MCF 10A (cell line): ENCODE data around the gene PTPN23. TPM values are rescaled to one million over a fixed set of nuclear protein-coding genes. Genes with fewer than 3 reads are reported as not detected.
A peak's percentile ranks its signal among the peaks of the same experiment; 100 is the strongest.

Experiments used
- BruUV-seq: library from RNA; stranded (reverse); fragments of 400-500 nt; replicated peaks from 2 replicates; lab custom pipeline; 2021; lab: Mats Ljungman, UMichigan
- CTCF ChIA-PET: fragments of 300-600 bp; sonication (Branson Sonifier 250); formaldehyde crosslinking; extraction: SDS; loops from one replicate; lab custom pipeline; 2021; ENCODE audit warnings: antibody characterized with exemption, inconsistent platforms; lab: Yijun Ruan, JAX
- POLR2A ChIA-PET: fragments of 300-600, 350-650 bp; sonication (Branson Sonifier 250); formaldehyde crosslinking; extraction: SDS; loops from one replicate; lab custom pipeline; 2020; ENCODE audit warnings: antibody characterized with exemption, inconsistent platforms; lab: Yijun Ruan, JAX
- DNase-seq: peaks from one replicate; pipeline ENCODE4 v3.0.0-alpha.2; 2018; ENCODE audit not compliant: unreplicated experiment
- H3K27ac Mint-ChIP-seq: one replicate; pipeline ENCODE4 v1.8.0; 2022; ENCODE audit warnings: mild to moderate bottlenecking, low read depth, mixed read lengths; ENCODE audit not compliant: unreplicated experiment
- H3K27me3 Mint-ChIP-seq: one replicate; pipeline ENCODE4 v1.8.0; 2022; ENCODE audit warnings: mixed read lengths; ENCODE audit not compliant: insufficient read depth, unreplicated experiment
- H3K36me3 Mint-ChIP-seq: one replicate; pipeline ENCODE4 v1.8.0; 2022; ENCODE audit warnings: mild to moderate bottlenecking, moderate library complexity, mixed read lengths; ENCODE audit not compliant: insufficient read depth, unreplicated experiment
- H3K4me1 Mint-ChIP-seq: one replicate; pipeline ENCODE4 v1.8.0; 2022; ENCODE audit warnings: mixed read lengths; ENCODE audit not compliant: insufficient read depth, unreplicated experiment
- H3K4me3 Mint-ChIP-seq: one replicate; pipeline ENCODE4 v1.8.0; 2022; ENCODE audit warnings: mild to moderate bottlenecking, moderate library complexity, mixed read lengths; ENCODE audit not compliant: unreplicated experiment
- H3K9me3 Mint-ChIP-seq: one replicate; pipeline ENCODE4 v1.8.0; 2022; ENCODE audit warnings: mixed read lengths; ENCODE audit not compliant: unreplicated experiment
- intact Hi-C: fragments of 100-400 bp; cut with micrococcal nuclease; formaldehyde crosslinking; loops from 2 replicates; pipeline ENCODE4 v1.14.1; 2022
- total RNA-seq: library from RNA; stranded (reverse); gene quantifications from 2 replicates; pipeline ENCODE4 v1.2.3, GENCODE V29; 2022
- TF ChIP-seq, protein P1 (sequence below): fragments of 200-600 bp; IDR thresholded peaks from one replicate; pipeline ENCODE4 v1.8.0; 2022; ENCODE audit warnings: antibody characterized with exemption, mild to moderate bottlenecking; ENCODE audit not compliant: unreplicated experiment

Gene PTPN23
- total RNA-seq, 1 experiment from 2014 or later = 44.5 TPM

DNA sequence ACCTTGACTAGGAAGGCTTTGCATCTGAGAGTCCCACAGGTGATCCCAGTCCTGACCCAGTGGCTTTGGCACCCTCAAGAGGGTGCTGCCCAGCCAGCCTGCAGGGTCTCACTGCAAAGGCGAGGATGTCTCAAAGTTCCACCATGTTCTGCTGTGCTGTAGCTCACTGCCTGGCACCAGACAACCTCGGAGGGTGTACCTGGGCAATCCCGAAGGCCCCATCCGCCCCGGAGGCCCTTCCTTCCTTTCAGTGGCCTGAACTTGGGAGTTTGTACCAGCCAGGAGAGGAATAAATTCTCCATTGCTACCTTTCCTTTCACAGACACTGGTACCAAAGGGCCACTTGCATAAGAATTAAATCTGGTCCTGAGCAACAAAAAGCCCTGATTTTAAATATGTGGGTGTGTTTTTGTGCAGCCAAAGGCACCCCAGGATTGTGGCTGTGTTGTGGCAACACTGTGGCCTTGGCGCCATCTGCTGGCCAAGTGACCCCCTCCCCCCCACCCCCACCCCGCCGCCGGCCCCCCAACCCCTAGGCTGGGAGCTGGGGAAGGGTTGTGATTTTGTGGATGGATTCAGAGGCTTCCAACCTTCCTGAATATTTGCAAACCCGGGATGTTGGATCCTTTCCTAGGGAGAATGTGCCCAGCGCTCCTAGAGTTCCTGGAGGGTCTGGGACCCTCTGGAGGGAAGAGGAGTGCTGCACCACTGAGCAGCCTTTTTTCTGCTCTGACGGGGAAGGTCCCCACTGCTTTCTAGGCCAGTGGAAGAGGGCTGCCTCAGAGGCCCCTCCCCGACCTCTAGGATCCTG, 9.7 kb upstream of the PTPN23 start:
- Mint-ChIP-seq H3K4me1 (no peaks in the 10 kb centered on the region), H3K9me3 (no peaks in the 10 kb centered on the region), H3K36me3 (no peaks in the 10 kb centered on the region), H3K27ac (no peak overlapping the region), H3K4me3 (no peak overlapping the region), H3K27me3 (peaks cover 12% of the 10 kb centered on the region)
- BruUV-seq = no TSS peak
- DNase-seq = peak; percentile 27
- TF ChIP-seq, protein P1, sequence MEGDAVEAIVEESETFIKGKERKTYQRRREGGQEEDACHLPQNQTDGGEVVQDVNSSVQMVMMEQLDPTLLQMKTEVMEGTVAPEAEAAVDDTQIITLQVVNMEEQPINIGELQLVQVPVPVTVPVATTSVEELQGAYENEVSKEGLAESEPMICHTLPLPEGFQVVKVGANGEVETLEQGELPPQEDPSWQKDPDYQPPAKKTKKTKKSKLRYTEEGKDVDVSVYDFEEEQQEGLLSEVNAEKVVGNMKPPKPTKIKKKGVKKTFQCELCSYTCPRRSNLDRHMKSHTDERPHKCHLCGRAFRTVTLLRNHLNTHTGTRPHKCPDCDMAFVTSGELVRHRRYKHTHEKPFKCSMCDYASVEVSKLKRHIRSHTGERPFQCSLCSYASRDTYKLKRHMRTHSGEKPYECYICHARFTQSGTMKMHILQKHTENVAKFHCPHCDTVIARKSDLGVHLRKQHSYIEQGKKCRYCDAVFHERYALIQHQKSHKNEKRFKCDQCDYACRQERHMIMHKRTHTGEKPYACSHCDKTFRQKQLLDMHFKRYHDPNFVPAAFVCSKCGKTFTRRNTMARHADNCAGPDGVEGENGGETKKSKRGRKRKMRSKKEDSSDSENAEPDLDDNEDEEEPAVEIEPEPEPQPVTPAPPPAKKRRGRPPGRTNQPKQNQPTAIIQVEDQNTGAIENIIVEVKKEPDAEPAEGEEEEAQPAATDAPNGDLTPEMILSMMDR = peak; percentile 57
- POLR2A ChIA-PET = interaction anchor here (1.9 kb wide), 1 partner anchor 10 kb away, joined by 5 read pairs; the partner anchor contains the start of gene PTPN23
- intact Hi-C loops = loop anchor here (2.0 kb wide), 1 partner anchor 666 kb away; no protein-coding TSS in a partner anchor
- CTCF ChIA-PET = interaction anchor here (0.6 to 2.0 kb wide), 10 partner anchors 9 to 666 kb away, joined by 3 to 7 read pairs (median 3); partner anchors contain the start of genes KIF9, KLHL18 and PTPN23

DNA sequence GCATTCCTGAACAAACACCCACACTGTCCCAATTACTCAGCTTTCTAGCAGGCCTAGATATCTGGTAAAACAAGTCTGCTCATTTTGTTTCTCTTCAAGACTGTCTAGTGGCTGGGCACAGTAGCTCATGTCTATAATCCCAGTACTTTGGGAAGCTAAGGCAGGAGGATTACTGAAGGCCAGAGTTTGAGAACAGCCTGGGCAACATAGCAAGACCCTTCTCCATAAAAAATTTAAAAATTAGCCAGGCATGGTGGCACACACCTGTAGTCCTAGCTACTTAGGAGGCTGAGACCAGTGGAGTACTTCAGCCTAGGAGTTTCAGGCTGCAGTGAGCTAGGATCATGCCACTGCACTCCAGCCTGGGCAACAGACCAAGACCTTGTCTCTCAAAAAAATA, 6.2 kb upstream of the PTPN23 start:
- H3K27ac Mint-ChIP-seq = no peak overlapping the region
- CTCF ChIA-PET = interaction anchor here (0.7 kb wide), 1 partner anchor 179 kb away, joined by 3 read pairs; no protein-coding TSS in a partner anchor
- POLR2A ChIA-PET = interaction anchor here (0.7 kb wide), 1 partner anchor 12 kb away, joined by 3 read pairs; no protein-coding TSS in a partner anchor

DNA sequence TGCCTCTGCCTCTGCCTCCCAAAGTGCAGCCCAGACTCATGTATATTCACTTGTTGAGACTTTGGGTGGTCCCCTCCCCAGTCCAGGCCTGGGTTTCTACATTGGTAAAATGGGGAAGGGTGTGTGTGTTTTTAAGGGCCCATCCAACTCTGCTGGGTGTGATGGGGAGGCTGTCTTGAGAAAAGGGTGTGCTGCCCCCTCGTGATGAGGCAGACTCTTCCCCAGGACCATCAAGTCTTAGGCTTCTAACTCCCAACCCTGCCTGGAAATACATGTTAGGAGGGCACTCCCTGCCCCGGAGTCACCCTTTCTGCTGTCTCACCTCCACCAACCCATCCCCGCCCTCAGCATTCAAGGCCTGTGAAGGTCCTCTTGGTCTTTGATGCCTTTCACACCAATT, 4.4 kb upstream of the PTPN23 start:
- ChIA-PET POLR2A (no interaction called here), CTCF (no interaction called here)
- no peak for DNase-seq
- intact Hi-C loops = no loop called here
- Mint-ChIP-seq H3K36me3 (peaks cover 15% of the 10 kb centered on the region), H3K27ac (no peak overlapping the region), H3K4me3 (no peak overlapping the region), H3K27me3 (no peaks in the 10 kb centered on the region), H3K9me3 (no peaks in the 10 kb centered on the region), H3K4me1 (peaks cover 11% of the 10 kb centered on the region)
- BruUV-seq = no TSS peak
- TF ChIP-seq, protein P1 = no peak

More for the DNA sequence above, 6.2 kb upstream of the PTPN23 start:
- no peaks in the 10 kb centered on the region for H3K36me3 Mint-ChIP-seq
- H3K4me3 Mint-ChIP-seq = no peak overlapping the region
- DNase-seq = no peak
- no peaks in the 10 kb centered on the region for H3K9me3 Mint-ChIP-seq
- H3K4me1 Mint-ChIP-seq = peaks cover 1% of the 10 kb centered on the region
- no peaks in the 10 kb centered on the region for H3K27me3 Mint-ChIP-seq
- intact Hi-C loops = no loop called here
- TF ChIP-seq, protein P1 = no peak
- BruUV-seq = no TSS peak

DNA sequence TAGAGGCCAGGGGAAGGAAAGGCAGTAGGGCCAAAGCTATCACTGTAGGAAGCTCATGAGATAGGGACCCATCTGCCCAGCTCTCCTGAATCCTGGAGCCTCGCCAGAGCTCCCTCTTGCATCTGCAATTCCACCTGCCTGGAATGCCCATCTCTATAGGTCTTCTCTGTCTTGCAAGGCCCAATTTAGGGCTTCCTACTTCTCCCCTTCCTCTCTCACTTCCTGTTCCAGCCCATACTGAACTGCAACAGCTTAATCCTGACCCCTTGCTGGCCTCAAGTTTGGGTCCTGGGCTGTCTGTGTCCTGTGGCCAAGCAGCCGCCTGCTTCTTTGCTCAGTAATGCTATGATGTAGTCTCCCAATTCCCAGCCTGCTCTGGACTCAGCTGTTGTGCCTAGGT, 3.6 kb upstream of the PTPN23 start:
- intact Hi-C loops = no loop called here
- TF ChIP-seq, protein P1 = no peak
- ChIA-PET CTCF (interaction anchor here (0.6 to 0.7 kb wide), 2 partner anchors 241 to 396 kb away, joined by 3 to 4 read pairs; no protein-coding TSS in a partner anchor), POLR2A (interaction anchor here (0.6 kb wide), 1 partner anchor 1344 kb away, joined by 3 read pairs; no protein-coding TSS in a partner anchor)
- Mint-ChIP-seq H3K4me1 (peaks cover 18% of the 10 kb centered on the region), H3K4me3 (no peak overlapping the region), H3K9me3 (no peaks in the 10 kb centered on the region), H3K27me3 (no peaks in the 10 kb centered on the region), H3K27ac (no peak overlapping the region), H3K36me3 (peaks cover 17% of the 10 kb centered on the region)
- no TSS peak for BruUV-seq
- no peak for DNase-seq
